Cardiac fibroblast (primary cell): Measurements from ENCODE around the gene KCNQ2.

Experiments used
- DNase-seq, 2 donors: peaks; one replicate each; pipeline versions ENCODE4 v3.0.0 to v3.0.0-alpha.2; 2010; ENCODE audit warnings: low read depth in 2 of 2
- H3K4me3 ChIP-seq, 2 donors: replicated peaks in 1 of 2; 1 replicate in 1 of 2; 2 replicates in 1 of 2; pipeline ENCODE4 v1.5.1; 2011; ENCODE audit warnings: low read depth in 2 of 2, low read length in 2 of 2, mild to moderate bottlenecking in 2 of 2, moderate library complexity in 1 of 2
- CTCF ChIP-seq: IDR thresholded peaks from one replicate; pipeline ENCODE4 v1.5.1; 2011; ENCODE audit warnings: low read depth, mild to moderate bottlenecking, low read length, inconsistent platforms

Gene KCNQ2

DNA sequence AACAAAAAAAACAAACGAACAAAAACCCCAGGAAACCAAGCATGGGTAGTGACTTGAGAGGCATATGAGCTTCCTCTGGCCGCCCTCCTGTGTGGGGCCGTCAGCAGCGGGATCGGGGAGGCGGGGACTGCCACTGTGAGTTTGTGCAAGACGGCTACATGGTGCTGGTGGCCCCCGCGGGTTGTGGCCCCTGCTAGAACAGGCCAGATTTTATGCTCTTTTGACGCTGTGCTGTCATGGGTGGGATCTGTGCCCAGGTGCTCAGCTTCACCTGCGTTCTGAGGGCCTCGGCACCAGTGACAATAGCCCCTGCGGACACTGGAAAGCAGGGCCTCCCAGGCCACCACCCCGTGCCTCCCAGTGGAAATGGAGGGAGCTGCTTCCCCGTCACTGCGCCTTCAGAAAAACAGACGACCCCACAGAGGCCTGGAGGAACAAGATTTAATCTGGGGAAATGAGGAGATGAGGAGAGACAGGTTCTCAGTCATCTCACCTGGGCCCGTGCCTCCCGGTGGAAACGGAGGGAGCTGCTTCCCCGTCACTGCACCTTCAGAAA lies 4.7 kb upstream of the KCNQ2 start:
- H3K4me3 ChIP-seq, result no peak overlapping the region
- DNase-seq, result no peak
- TF ChIP-seq CTCF, result no peak

DNA sequence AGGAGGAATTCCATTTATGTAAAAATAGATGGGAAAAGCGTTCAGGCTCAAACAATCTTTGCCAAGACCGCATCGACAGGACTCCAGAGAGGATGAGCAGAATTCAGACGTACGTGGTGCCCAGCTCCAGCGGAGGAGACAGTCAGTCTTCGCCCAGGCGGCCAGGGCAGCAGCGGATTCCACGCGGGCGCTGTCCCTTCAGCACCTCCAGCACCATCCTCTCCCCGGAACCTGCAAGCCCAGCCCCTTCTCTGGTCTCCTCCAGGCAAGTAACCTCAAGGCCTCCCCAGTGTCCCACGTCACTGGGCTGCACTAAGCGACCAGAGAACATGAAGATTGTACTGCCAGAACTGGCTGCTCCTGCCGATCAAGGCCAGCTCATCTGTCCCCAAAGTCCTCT lies 2.8 kb upstream of the KCNQ2 start:
- TF ChIP-seq CTCF, result no peak
- H3K4me3 ChIP-seq, result no peak overlapping the region
- peak; percentile 30 to 33 for DNase-seq

- DNase-seq, result no peak
- no peak for TF ChIP-seq CTCF
- no peak overlapping the region for H3K4me3 ChIP-seq
Measured at GRCh38 chr20:63473555-63474449, 1.3 kb upstream of the KCNQ2 start.

GRCh38 chr20:63472862-63473390 lies 471 bp upstream of the KCNQ2 start:
- no peak for TF ChIP-seq CTCF
- H3K4me3 ChIP-seq, result no peak overlapping the region
- no peak for DNase-seq

GRCh38 chr20:63471717-63471980 lies 806 bp downstream of the KCNQ2 start:
- no peak for TF ChIP-seq CTCF
- no peak for DNase-seq
- no peak overlapping the region for H3K4me3 ChIP-seq

- TF ChIP-seq CTCF, result no peak
- H3K4me3 ChIP-seq, result no peak overlapping the region
- no peak for DNase-seq
Measured at GRCh38 chr20:63471002-63471716, 1.3 kb downstream of the KCNQ2 start.
